Right lobe of liver (tissue), 6 donors: Measurements from ENCODE around the gene CYS1. TPM values are rescaled to one million over a fixed set of nuclear protein-coding genes. Genes with fewer than 3 reads are reported as not detected.

ENCODE experiments used
- ATAC-seq, 4 donors: fragments of 200-7000 bp; cut with Tn5 transposase; one replicate each; pipeline ENCODE4 v1.9.1; 2020; ENCODE audit warnings: mild to moderate bottlenecking in 4 of 4, moderate library complexity in 4 of 4
- DNase-seq, 3 donors: peaks; one replicate each; pipeline ENCODE4 v3.0.0-alpha.2; 2020
- H3K27ac ChIP-seq, 3 donors: fragments of 200-600 bp; one replicate each; pipeline ENCODE4 v1.8.0; 2022
- H3K27me3 ChIP-seq, 2 donors: fragments of 200-600 bp; one replicate each; pipeline ENCODE4 v1.8.0; 2022
- H3K36me3 ChIP-seq, 4 donors: fragments of 200-600 bp; sonication (generic) in 1 of 4; one replicate each; pipeline versions ENCODE4 v1.5.1 to v1.8.0; 2017 to 2022; ENCODE audit warnings: control low read depth in 1 of 4
- H3K4me1 ChIP-seq, 4 donors: fragments of 200-600 bp; sonication (generic) in 1 of 4; one replicate each; pipeline versions ENCODE4 v1.5.1 to v1.8.0; 2017 to 2022; ENCODE audit warnings: control low read depth in 1 of 4
- H3K4me3 ChIP-seq, 3 donors: fragments of 200-600 bp; one replicate each; pipeline ENCODE4 v1.8.0; 2022
- H3K9me3 ChIP-seq, 4 donors: fragments of 200-600 bp; sonication (generic) in 1 of 4; one replicate each; pipeline versions ENCODE4 v1.5.1 to v1.8.0; 2017 to 2022; ENCODE audit warnings: control low read depth in 1 of 4
- POLR2A ChIP-seq: fragments of 450-650 bp; IDR thresholded peaks from one replicate; pipeline ENCODE4 v1.6.1; 2017; ENCODE audit warnings: antibody characterized with exemption, mild to moderate bottlenecking
- WGBS: methylation state at CpG from one replicate; pipeline ENCODE4 v1.1.6; 2018; ENCODE audit warnings: low coverage, low lambda C conversion rate; ENCODE audit not compliant: insufficient coverage; ENCODE audit errors: missing lambda C conversion rate; 5-methylcytosine and 5-hydroxymethylcytosine counted together
- intact Hi-C, 2 donors: fragments of 100-400 bp; cut with DNase I; formaldehyde crosslinking; loops; one replicate each; pipeline versions ENCODE4 v1.11.2 to v1.14.1; 2022
- total RNA-seq, 6 experiments: library from RNA; depleted of rRNA in 2 of 6; stranded (reverse); fragments of >200 nt in 2 of 6; fragmentation: NEBNext Ultra II Directional in 3 of 6; extraction: Animal tissue kit (Norgen Biotek cat#: 25700) in 3 of 6; gene quantifications; one replicate each; pipeline versions ENCODE4 v1.1.0 to v1.2.4, GENCODE V29; 2016 to 2023
- TF ChIP-seq, protein P1 (sequence below), 4 donors: fragments of 200-600 bp in 3 of 4; fragments of 450-650 bp in 1 of 4; IDR thresholded peaks; one replicate each; pipeline versions ENCODE4 v1.5.1 to v1.8.0; 2016 to 2022; ENCODE audit warnings: antibody characterized with exemption in 4 of 4, mild to moderate bottlenecking in 2 of 4
- donor health status: DM: no; HTN: yes; CAD: no.
- donor health status: DM: no; HTN: no; CAD: no.
- donor health status: DM: no; HTN: no; CAD: no.
- donor health status: DM: no; HTN: yes; CAD: no.
- donor health status: DM: no; HTN: yes; CAD: no.

Gene CYS1
- total RNA-seq, 6 experiments from 2014 or later = 0.26 to 0.99 (median 0.55) TPM

DNA sequence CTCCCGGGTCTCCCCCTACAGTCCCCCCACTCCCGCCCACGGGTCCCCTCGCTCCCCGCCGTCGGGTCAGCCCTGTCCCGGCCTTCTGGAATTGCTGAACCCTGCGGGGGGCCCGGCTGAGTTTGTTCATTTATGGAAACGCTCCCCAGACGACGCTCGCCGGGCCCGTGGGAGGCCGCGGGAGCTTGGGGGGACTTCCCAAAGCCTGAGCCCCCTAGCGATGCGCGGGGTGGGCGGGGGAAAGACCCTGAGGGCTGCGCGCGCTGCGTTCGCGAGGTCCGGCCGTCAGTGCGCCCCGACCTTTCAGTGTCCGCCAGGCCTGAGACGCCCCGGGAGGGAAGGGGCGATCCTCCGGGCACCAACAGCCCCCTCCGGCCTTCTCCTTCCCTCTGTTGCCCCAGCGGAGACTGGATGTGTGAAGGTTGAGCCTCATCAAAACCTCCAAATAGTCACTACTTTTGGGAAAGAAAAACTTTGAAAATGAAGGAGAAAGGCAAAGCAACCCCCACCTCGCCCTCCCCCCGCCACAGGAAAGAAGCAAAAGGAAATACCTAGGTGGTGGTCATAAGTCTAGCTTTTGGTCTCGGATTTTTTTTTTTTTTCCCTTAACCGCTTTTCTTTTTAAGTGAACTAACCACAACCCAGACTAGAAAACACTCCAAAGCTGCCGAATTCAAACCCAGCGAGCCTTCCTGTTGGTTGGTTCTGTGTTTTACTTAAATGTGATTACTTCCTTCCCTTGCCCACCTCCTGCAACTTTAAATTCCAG, 509 bp upstream of the CYS1 start:
- H3K36me3 ChIP-seq = no peaks in the 10 kb centered on the region
- no peak for ATAC-seq
- peaks cover 0 to 7% (median 0%) of the 10 kb centered on the region in 4 donors for H3K4me1 ChIP-seq
- peak overlapping the region in 2 of 3 donors; percentile 16 to 40 for H3K4me3 ChIP-seq
- TF ChIP-seq, protein P1, sequence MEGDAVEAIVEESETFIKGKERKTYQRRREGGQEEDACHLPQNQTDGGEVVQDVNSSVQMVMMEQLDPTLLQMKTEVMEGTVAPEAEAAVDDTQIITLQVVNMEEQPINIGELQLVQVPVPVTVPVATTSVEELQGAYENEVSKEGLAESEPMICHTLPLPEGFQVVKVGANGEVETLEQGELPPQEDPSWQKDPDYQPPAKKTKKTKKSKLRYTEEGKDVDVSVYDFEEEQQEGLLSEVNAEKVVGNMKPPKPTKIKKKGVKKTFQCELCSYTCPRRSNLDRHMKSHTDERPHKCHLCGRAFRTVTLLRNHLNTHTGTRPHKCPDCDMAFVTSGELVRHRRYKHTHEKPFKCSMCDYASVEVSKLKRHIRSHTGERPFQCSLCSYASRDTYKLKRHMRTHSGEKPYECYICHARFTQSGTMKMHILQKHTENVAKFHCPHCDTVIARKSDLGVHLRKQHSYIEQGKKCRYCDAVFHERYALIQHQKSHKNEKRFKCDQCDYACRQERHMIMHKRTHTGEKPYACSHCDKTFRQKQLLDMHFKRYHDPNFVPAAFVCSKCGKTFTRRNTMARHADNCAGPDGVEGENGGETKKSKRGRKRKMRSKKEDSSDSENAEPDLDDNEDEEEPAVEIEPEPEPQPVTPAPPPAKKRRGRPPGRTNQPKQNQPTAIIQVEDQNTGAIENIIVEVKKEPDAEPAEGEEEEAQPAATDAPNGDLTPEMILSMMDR (IDR thresholded peaks at IDR 0.05) = no peak
- TF ChIP-seq POLR2A = no peak
- DNase-seq = no peak
- H3K9me3 ChIP-seq = no peaks in the 10 kb centered on the region
- H3K27ac ChIP-seq = no peak overlapping the region
- peaks cover 0 to 7% of the 10 kb centered on the region in 2 donors for H3K27me3 ChIP-seq
- WGBS = 31% methylated on average over 7 of the region's 45 CpGs
- intact Hi-C loops = no loop called here

DNA sequence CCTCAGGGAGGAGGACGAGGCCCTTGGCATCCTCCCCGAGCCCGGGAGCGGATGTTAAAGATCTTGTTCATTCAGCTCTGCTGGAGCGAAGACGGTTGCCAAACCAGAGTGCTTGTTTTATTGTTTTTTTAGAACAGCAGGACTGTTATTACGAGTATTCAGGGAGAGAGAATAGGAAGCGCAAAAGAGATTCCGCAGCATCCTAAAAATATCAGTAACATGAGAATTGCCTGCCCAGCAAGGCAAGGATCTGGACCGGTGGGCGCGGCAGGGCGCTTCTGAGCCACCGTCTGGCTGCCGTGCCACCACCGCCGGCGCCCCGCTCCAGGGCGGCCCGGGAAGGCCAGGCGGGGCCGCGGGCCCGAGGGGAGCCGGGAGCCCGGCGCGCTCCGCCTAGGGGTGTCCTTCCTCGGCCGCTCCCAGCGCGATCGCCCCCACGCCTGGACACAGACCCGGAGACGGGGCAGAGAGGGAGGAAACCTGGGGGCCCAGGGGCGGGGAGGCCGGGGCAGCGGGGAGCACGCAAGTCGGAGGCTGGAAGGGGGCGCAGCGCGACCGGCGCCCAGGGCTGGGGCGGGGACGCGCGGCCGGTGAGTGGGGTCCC, 843 bp downstream of the CYS1 start:
- 24% methylated on average over 14 of the region's 53 CpGs for WGBS
- peak; percentile 54 to 61 (median 60) for ATAC-seq
- peaks cover 0 to 7% of the 10 kb centered on the region in 2 donors for H3K27me3 ChIP-seq

DNA sequence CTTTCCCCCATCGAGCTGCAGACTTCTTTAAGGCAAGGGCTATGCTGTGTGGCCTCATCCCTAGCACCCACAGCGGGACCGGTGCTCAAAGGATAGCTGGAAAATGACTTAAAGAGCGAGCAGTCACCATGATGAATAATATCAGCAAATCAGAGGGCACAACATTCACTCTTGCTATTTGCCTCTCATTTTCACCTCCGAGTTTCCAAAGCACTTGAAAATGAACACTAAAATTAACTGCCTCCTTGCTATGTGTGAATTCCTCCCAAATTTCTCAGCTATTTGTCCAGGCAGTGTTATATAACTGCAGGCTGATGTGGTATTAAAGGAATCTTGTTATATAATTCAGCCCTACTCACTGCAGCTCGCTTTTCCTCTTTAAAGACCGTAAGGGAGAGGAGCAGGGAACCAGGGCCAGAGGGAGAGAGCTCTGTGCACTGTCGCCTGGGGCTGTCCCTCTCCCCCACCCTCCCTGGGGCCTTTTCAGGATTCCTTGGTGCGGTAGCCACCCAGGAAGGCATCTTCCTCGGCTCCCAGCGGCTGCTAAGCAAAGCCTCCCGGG, 1.4 kb downstream of the CYS1 start:
- Histone ChIP-seq H3K27ac (peak overlapping the region in 2 of 3 donors; percentile 15 to 45), H3K27me3 (peaks cover 0 to 7% of the 10 kb centered on the region in 2 donors), H3K4me1 (peaks cover 0 to 7% (median 0%) of the 10 kb centered on the region in 4 donors), H3K4me3 (peak overlapping the region in 2 of 3 donors; percentile 29 to 40), H3K36me3 (no peaks in the 10 kb centered on the region), H3K9me3 (no peaks in the 10 kb centered on the region)
- TF ChIP-seq POLR2A = no peak
- TF ChIP-seq, protein P1 (IDR thresholded peaks at IDR 0.05) = no peak
- DNase-seq (no peak), ATAC-seq (peak in 3 of 4 donors; percentile 14 to 20 (median 17))
- intact Hi-C loops = no loop called here
- 40% methylated on average over 11 of the region's 12 CpGs for WGBS

More for the DNA sequence above, 843 bp downstream of the CYS1 start:
- Histone ChIP-seq H3K27ac (peak overlapping the region in 2 of 3 donors; percentile 15 to 45), H3K4me3 (peak overlapping the region; percentile 25 to 40 (median 29)), H3K36me3 (no peaks in the 10 kb centered on the region), H3K9me3 (no peaks in the 10 kb centered on the region), H3K4me1 (peaks cover 0 to 7% (median 0%) of the 10 kb centered on the region in 4 donors)
- intact Hi-C loops = no loop called here
- no peak for DNase-seq
- TF ChIP-seq, protein P1 (IDR thresholded peaks at IDR 0.05) = no peak
- no peak for TF ChIP-seq POLR2A

DNA sequence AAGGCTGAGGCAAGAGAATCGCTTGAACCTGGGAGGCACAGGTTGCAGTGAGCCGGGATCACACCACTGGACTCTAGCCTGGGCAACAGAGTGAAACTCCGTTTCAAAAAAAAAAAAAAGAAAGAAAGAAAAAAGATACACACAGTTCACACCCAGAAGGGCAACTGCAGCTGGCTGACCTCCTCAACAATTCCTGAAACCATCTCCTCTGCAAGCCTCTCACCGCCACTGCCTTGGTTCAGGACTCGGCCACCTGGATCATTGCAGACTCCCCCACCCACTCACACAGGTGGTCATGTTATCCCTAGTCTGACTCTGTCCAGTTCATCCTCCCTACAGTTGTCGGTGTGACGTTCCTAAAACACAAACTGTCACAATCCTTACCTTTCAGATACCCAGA, 2.2 kb downstream of the CYS1 start:
- H3K27me3 ChIP-seq = peaks cover 0 to 7% of the 10 kb centered on the region in 2 donors
- intact Hi-C loops = no loop called here

More for the DNA sequence above, 2.2 kb downstream of the CYS1 start:
- DNase-seq (no peak), ATAC-seq (no peak)
- H3K27ac ChIP-seq = no peak overlapping the region
- no peak overlapping the region for H3K4me3 ChIP-seq
- H3K4me1 ChIP-seq = peaks cover 0 to 7% (median 0%) of the 10 kb centered on the region in 4 donors
- TF ChIP-seq, protein P1 (IDR thresholded peaks at IDR 0.05) = no peak
- TF ChIP-seq POLR2A = no peak
- no peaks in the 10 kb centered on the region for H3K9me3 ChIP-seq
- no peaks in the 10 kb centered on the region for H3K36me3 ChIP-seq
- WGBS = 64% methylated on average over 6 of the region's 7 CpGs
